H9 (cell line): ENCODE data around the gene FLVCR1. TPM values are rescaled to one million over a fixed set of nuclear protein-coding genes. Genes with fewer than 3 reads are reported as not detected.

Experiments
- DNase-seq: peaks from one replicate; pipeline ENCODE4 v3.0.0-alpha.2; 2017
- H2AFZ ChIP-seq: one replicate; pipeline ENCODE4 v1.6.1; 2013; ENCODE audit warnings: mild to moderate bottlenecking, low read length, control low read depth, moderate library complexity
- H2AK5ac ChIP-seq: 2 replicates; pipeline ENCODE4 v1.6.1; 2013; ENCODE audit warnings: low read length, control low read depth, mixed read lengths; ENCODE audit not compliant: insufficient read length
- H2BK120ac ChIP-seq: one replicate; pipeline ENCODE4 v1.6.1; 2013; ENCODE audit warnings: low read depth, mild to moderate bottlenecking, low read length, control low read depth, inconsistent platforms; ENCODE audit not compliant: poor library complexity, severe bottlenecking
- H2BK12ac ChIP-seq: 2 replicates; pipeline ENCODE4 v1.6.1; 2013; ENCODE audit warnings: low read length, control low read depth, mixed read lengths, low read depth; ENCODE audit not compliant: insufficient read length
- H2BK15ac ChIP-seq: 2 replicates; pipeline ENCODE4 v1.6.1; 2013; ENCODE audit warnings: low read depth, low read length, control low read depth
- H2BK20ac ChIP-seq: one replicate; pipeline ENCODE4 v1.6.1; 2013; ENCODE audit warnings: low read depth, mild to moderate bottlenecking, low read length, control low read depth, inconsistent platforms; ENCODE audit not compliant: poor library complexity, severe bottlenecking
- H2BK5ac ChIP-seq: 2 replicates; pipeline ENCODE4 v1.6.1; 2013; ENCODE audit warnings: low read length, control low read depth, mixed read lengths; ENCODE audit not compliant: insufficient read length
- H3K14ac ChIP-seq: 2 replicates; pipeline ENCODE4 v1.6.1; 2013; ENCODE audit warnings: low read length, control low read depth; ENCODE audit not compliant: insufficient read depth
- H3K18ac ChIP-seq: 2 replicates; pipeline ENCODE4 v1.6.1; 2013; ENCODE audit warnings: low read depth, mild to moderate bottlenecking, mixed read lengths, low read length, control low read depth; ENCODE audit not compliant: insufficient read length
- H3K23ac ChIP-seq: 2 replicates; pipeline ENCODE4 v1.6.1; 2013; ENCODE audit warnings: low read length, control low read depth, mixed read lengths, low read depth; ENCODE audit not compliant: insufficient read length
- H3K23me2 ChIP-seq: 2 replicates; pipeline ENCODE4 v1.6.1; 2013; ENCODE audit warnings: low read depth, mild to moderate bottlenecking, mixed read lengths, low read length, control low read depth; ENCODE audit not compliant: insufficient read length, poor library complexity, severe bottlenecking
- H3K27ac ChIP-seq: 2 replicates; pipeline ENCODE4 v1.5.1; 2013; ENCODE audit warnings: low read length, control low read depth, mixed read lengths, low read depth; ENCODE audit not compliant: insufficient read length
- H3K27me3 ChIP-seq: 2 replicates; pipeline ENCODE4 v1.6.1; 2013; ENCODE audit warnings: low read length, control low read depth, inconsistent platforms; ENCODE audit not compliant: insufficient read depth
- H3K4ac ChIP-seq: 2 replicates; pipeline ENCODE4 v1.6.1; 2013; ENCODE audit warnings: low read depth, mild to moderate bottlenecking, control low read depth, inconsistent platforms, low read length, moderate library complexity
- H3K4me1 ChIP-seq: 2 replicates; pipeline ENCODE4 v1.6.1; 2013; ENCODE audit warnings: low read length, control low read depth, inconsistent platforms; ENCODE audit not compliant: insufficient read depth
- H3K4me2 ChIP-seq: 2 replicates; pipeline ENCODE4 v1.6.1; 2013; ENCODE audit warnings: low read length, control low read depth, mixed read lengths; ENCODE audit not compliant: insufficient read length, insufficient read depth
- H3K56ac ChIP-seq: 2 replicates; pipeline ENCODE4 v1.6.1; 2013; ENCODE audit warnings: low read depth, mild to moderate bottlenecking, mixed read lengths, low read length, control low read depth; ENCODE audit not compliant: insufficient read length
- H3K79me1 ChIP-seq: 2 replicates; pipeline ENCODE4 v1.6.1; 2013; ENCODE audit warnings: low read depth, mild to moderate bottlenecking, moderate library complexity, low read length, control low read depth, inconsistent platforms; ENCODE audit not compliant: insufficient read depth, poor library complexity, severe bottlenecking
- H3K79me2 ChIP-seq: 2 replicates; pipeline ENCODE4 v1.6.1; 2013; ENCODE audit warnings: low read length, control low read depth, inconsistent platforms; ENCODE audit not compliant: insufficient read depth
- H3K9ac ChIP-seq: 2 replicates; pipeline ENCODE4 v1.6.1; 2013; ENCODE audit warnings: low read length, control low read depth, mixed read lengths; ENCODE audit not compliant: insufficient read length; ENCODE audit errors: extremely low read depth
- H3K9me3 ChIP-seq: one replicate; pipeline ENCODE4 v1.6.1; 2013; ENCODE audit warnings: low read depth, low read length, inconsistent platforms; ENCODE audit not compliant: control insufficient read depth
- H3T11ph ChIP-seq: one replicate; pipeline ENCODE4 v1.6.1; 2013; ENCODE audit warnings: mild to moderate bottlenecking, low read length, control low read depth, inconsistent platforms
- H4K20me1 ChIP-seq: one replicate; pipeline ENCODE4 v1.6.1; 2013; ENCODE audit not compliant: control insufficient read depth, insufficient read length, insufficient read depth
- H4K5ac ChIP-seq: 2 replicates; pipeline ENCODE4 v1.6.1; 2013; ENCODE audit warnings: low read depth, mild to moderate bottlenecking, mixed read lengths, low read length, control low read depth; ENCODE audit not compliant: insufficient read length
- H4K8ac ChIP-seq: replicated peaks from 2 replicates; pipeline ENCODE4 v1.6.1; 2013; ENCODE audit warnings: low read length, control low read depth, mixed read lengths, low read depth; ENCODE audit not compliant: insufficient read length
- H4K91ac ChIP-seq: 2 replicates; pipeline ENCODE4 v1.6.1; 2013; ENCODE audit warnings: low read depth, mild to moderate bottlenecking, moderate library complexity, mixed read lengths, low read length, control low read depth; ENCODE audit not compliant: insufficient read length
- H3K27ac Mint-ChIP-seq, 3 experiments: 2 replicates in 2 of 3; 3 replicates in 1 of 3; pipeline ENCODE4 v1.8.0; 2020 to 2021; ENCODE audit warnings: mixed read lengths in 3 of 3, mild to moderate bottlenecking in 1 of 3, moderate library complexity in 1 of 3
- H3K27me3 Mint-ChIP-seq: 2 replicates; pipeline ENCODE4 v1.8.0; 2021; ENCODE audit warnings: low read depth, mild to moderate bottlenecking, moderate library complexity, mixed read lengths
- H3K36me3 Mint-ChIP-seq, 3 experiments: 2 replicates in 2 of 3; 3 replicates in 1 of 3; pipeline ENCODE4 v1.8.0; 2020 to 2021; ENCODE audit warnings: low read depth in 3 of 3, mixed read lengths in 3 of 3; ENCODE audit not compliant: insufficient read depth in 1 of 3
- H3K4me1 Mint-ChIP-seq, 2 experiments: 2 replicates each; pipeline ENCODE4 v1.8.0; 2020; ENCODE audit warnings: mixed read lengths in 2 of 2
- H3K4me3 Mint-ChIP-seq, 2 experiments: 2 replicates in 1 of 2; 3 replicates in 1 of 2; pipeline ENCODE4 v1.8.0; 2020 to 2021; ENCODE audit warnings: mild to moderate bottlenecking in 2 of 2, mixed read lengths in 2 of 2, moderate library complexity in 1 of 2
- H3K9me3 Mint-ChIP-seq, 2 experiments: 2 replicates in 1 of 2; 3 replicates in 1 of 2; pipeline ENCODE4 v1.8.0; 2020; ENCODE audit warnings: mild to moderate bottlenecking in 2 of 2, mixed read lengths in 2 of 2, moderate library complexity in 1 of 2
- CTCF ChIP-seq: fragments of 200-600 bp; sonication (generic); conservative IDR thresholded peaks from 3 replicates; pipeline ENCODE4 v1.8.0; 2021; ENCODE audit warnings: antibody characterized with exemption, mild to moderate bottlenecking
- WGBS: extraction: QIAGEN DNeasy Blood & Tissue Kit; methylation state at CpG from one replicate; pipeline ENCODE4 v1.1.7; 2013; ENCODE audit warnings: missing lambda C conversion rate, low lambda C conversion rate, mixed read lengths; ENCODE audit not compliant: insufficient read length; ENCODE audit errors: extremely low coverage; 5-methylcytosine and 5-hydroxymethylcytosine counted together
- total RNA-seq: library from RNA; stranded (reverse); gene quantifications from 2 replicates; pipeline ENCODE4 v1.2.1, GENCODE V29; 2021

FLVCR1 gene
- total RNA-seq, 1 experiment from 2014 or later = 55.2 TPM

DNA sequence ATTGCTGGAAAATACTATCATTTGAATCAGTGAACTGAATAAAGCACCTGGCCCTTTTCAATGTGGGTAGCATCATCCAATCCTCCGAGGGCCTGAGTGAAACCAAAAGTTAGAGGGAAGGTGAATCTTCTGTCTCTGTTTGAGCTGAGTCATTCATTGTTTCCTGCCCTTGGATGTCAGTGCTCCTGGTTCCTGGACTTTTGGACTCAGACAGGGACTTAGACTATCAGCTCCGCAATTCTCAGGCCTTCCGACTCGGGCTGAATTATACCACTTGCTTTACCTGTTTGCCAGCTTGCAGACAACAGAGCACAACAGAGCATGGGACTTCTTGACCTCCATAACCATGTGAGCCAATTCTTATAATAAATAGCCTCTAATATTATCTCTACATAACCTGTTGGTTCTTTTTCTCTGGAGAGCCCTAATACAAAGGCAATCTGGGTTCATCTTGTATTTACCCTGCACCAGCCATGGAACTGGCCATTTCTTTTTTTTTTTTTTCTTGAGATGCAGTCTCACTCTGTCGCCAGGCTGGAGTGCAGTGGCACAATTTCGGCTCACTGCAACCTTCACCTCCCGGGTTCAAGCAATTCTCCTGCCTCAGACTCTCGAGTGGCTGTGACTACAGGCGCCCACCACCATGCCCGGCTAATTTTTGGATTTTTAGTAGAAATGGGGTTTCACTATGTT lies 73.1 kb downstream of the FLVCR1 start:
- H4K5ac ChIP-seq = no peak overlapping the region
- H3K4ac ChIP-seq = no peak overlapping the region
- no CpG with 5 or more reads among the region's 10 CpGs for WGBS
- no peak overlapping the region for H3K56ac ChIP-seq
- no peaks in the 10 kb centered on the region for H3K79me2 ChIP-seq
- H3K27me3 ChIP-seq = no peaks in the 10 kb centered on the region
- H2BK5ac ChIP-seq = no peak overlapping the region
- H4K20me1 ChIP-seq = no peaks in the 10 kb centered on the region
- Mint-ChIP-seq H3K4me1 (peaks cover 42 to 48% of the 10 kb centered on the region in 2 experiments), H3K27ac (no peak overlapping the region; a peak in 2 of 7 replicates), H3K4me3 (no peak overlapping the region), H3K9me3 (peaks cover 1 to 16% of the 10 kb centered on the region in 2 experiments; a peak in 4 of 5 replicates), H3K27me3 (peaks cover 8% of the 10 kb centered on the region), H3K36me3 (peaks cover 0 to 17% (median 1%) of the 10 kb centered on the region in 3 experiments; a peak in 4 of 7 replicates)
- no peak overlapping the region for H4K8ac ChIP-seq
- H3K27ac ChIP-seq = no peak overlapping the region
- no peak overlapping the region for H3K14ac ChIP-seq
- H3K18ac ChIP-seq = no peak overlapping the region
- H3K4me1 ChIP-seq = peaks cover 18% of the 10 kb centered on the region
- no peak overlapping the region for H3K23ac ChIP-seq
- H3K4me2 ChIP-seq = no peak overlapping the region
- H4K91ac ChIP-seq = no peak overlapping the region
- H3K9ac ChIP-seq = no peak overlapping the region
- no peak overlapping the region for H2BK20ac ChIP-seq
- no peak overlapping the region for H2AFZ ChIP-seq
- no peaks in the 10 kb centered on the region for H3K79me1 ChIP-seq
- H2BK120ac ChIP-seq = no peak overlapping the region
- DNase-seq = no peak
- no peak overlapping the region for H2BK12ac ChIP-seq
- no peak for TF ChIP-seq CTCF
- H3T11ph ChIP-seq = no peak overlapping the region
- peaks cover 7% of the 10 kb centered on the region for H3K9me3 ChIP-seq
- no peak overlapping the region for H2BK15ac ChIP-seq
- no peak overlapping the region for H2AK5ac ChIP-seq
- no peaks in the 10 kb centered on the region for H3K23me2 ChIP-seq
